DND-41 (cell line): ENCODE results near the gene MMP7.

Experiments used
- ATAC-seq: fragments of 200-7000 bp; cut with Tn5 transposase; 3 replicates; pipeline ENCODE4 v1.9.1; 2021; ENCODE audit warnings: low read depth; ENCODE audit not compliant: insufficient read depth
- DNase-seq: peaks from one replicate; pipeline ENCODE4 v3.0.0-alpha.2; 2020
- H2AFZ ChIP-seq: 2 replicates; pipeline ENCODE4 v1.6.0; 2012; ENCODE audit warnings: low read depth, low read length
- H3K27ac ChIP-seq: 2 replicates; pipeline ENCODE4 v1.5.1; 2012; ENCODE audit warnings: low read length, inconsistent platforms
- H3K27me3 ChIP-seq: fragments of 200-600 bp; sonication (generic); 2 replicates; pipeline ENCODE4 v1.6.0; 2012; ENCODE audit warnings: low read length, mild to moderate bottlenecking, inconsistent platforms; ENCODE audit not compliant: insufficient read depth, poor library complexity
- H3K36me3 ChIP-seq: 2 replicates; pipeline ENCODE4 v1.5.1; 2012; ENCODE audit warnings: low read length, inconsistent platforms; ENCODE audit not compliant: insufficient read depth
- H3K4me1 ChIP-seq: 2 replicates; pipeline ENCODE4 v1.5.1; 2012; ENCODE audit warnings: mild to moderate bottlenecking, low read length; ENCODE audit not compliant: insufficient read depth
- H3K4me2 ChIP-seq: 2 replicates; pipeline ENCODE4 v1.6.0; 2012; ENCODE audit warnings: mild to moderate bottlenecking, moderate library complexity, low read length, inconsistent platforms; ENCODE audit not compliant: insufficient read depth
- H3K4me3 ChIP-seq, 2 experiments: fragments of 200-600 bp in 1 of 2; shearing (Covaris generic) in 1 of 2; 2 replicates each; pipeline ENCODE4 v1.5.1; 2012 to 2016; ENCODE audit warnings: inconsistent platforms in 2 of 2, low read length in 2 of 2, mild to moderate bottlenecking in 2 of 2, low read depth in 1 of 2, moderate library complexity in 1 of 2
- H3K79me2 ChIP-seq: 2 replicates; pipeline ENCODE4 v1.6.0; 2012; ENCODE audit warnings: low read length, inconsistent platforms; ENCODE audit not compliant: insufficient read depth
- H3K9ac ChIP-seq: 2 replicates; pipeline ENCODE4 v1.6.0; 2012; ENCODE audit warnings: low read depth, mild to moderate bottlenecking, inconsistent platforms, low read length, moderate library complexity
- H3K9me3 ChIP-seq: 2 replicates; pipeline ENCODE4 v1.5.1; 2012; ENCODE audit warnings: low read length, moderate library complexity, mild to moderate bottlenecking, inconsistent platforms; ENCODE audit not compliant: insufficient read depth, severe bottlenecking
- H4K20me1 ChIP-seq: 2 replicates; pipeline ENCODE4 v1.6.0; 2012; ENCODE audit warnings: low read length; ENCODE audit not compliant: insufficient read depth
- EZH2 ChIP-seq: IDR thresholded peaks from 3 replicates; pipeline ENCODE4 v1.6.1; 2012; ENCODE audit warnings: borderline replicate concordance, low read depth, mild to moderate bottlenecking, moderate library complexity, low read length, inconsistent platforms; ENCODE audit not compliant: severe bottlenecking
- TF ChIP-seq, protein P1 (sequence below): IDR thresholded peaks from 2 replicates; pipeline ENCODE4 v1.5.1; 2012; ENCODE audit warnings: borderline replicate concordance, low read length, moderate library complexity, mild to moderate bottlenecking; ENCODE audit not compliant: poor library complexity, severe bottlenecking; ENCODE audit errors: extremely low read depth

Gene MMP7

DNA sequence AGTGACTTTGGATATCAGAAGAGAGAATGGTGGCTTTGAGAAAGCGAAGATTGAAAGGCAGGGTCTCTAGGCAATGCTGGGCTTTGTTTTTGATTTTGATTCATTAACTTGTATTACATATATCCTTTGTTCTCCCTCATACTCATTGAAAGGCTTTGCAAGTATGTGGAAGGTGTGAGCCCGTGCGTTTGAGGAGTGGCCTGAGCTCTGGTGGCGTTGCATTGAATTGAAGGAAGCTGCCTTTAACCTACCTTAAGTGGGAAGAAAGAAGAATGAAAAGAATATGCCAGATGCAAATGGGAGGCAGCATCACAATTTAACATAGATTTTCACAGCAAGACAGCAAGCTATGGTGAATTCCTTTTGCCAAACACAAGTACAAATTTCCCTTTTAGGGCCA, 6.7 kb downstream of the MMP7 start:
- DNase-seq (no peak), ATAC-seq (no peak)
- peaks cover 6% of the 10 kb centered on the region for H3K27me3 ChIP-seq
- H3K4me3 ChIP-seq: no peak overlapping the region
- H3K4me2 ChIP-seq: no peak overlapping the region
- H3K79me2 ChIP-seq: no peaks in the 10 kb centered on the region
- H4K20me1 ChIP-seq: no peaks in the 10 kb centered on the region
- TF ChIP-seq EZH2: no peak
- TF ChIP-seq, protein P1, sequence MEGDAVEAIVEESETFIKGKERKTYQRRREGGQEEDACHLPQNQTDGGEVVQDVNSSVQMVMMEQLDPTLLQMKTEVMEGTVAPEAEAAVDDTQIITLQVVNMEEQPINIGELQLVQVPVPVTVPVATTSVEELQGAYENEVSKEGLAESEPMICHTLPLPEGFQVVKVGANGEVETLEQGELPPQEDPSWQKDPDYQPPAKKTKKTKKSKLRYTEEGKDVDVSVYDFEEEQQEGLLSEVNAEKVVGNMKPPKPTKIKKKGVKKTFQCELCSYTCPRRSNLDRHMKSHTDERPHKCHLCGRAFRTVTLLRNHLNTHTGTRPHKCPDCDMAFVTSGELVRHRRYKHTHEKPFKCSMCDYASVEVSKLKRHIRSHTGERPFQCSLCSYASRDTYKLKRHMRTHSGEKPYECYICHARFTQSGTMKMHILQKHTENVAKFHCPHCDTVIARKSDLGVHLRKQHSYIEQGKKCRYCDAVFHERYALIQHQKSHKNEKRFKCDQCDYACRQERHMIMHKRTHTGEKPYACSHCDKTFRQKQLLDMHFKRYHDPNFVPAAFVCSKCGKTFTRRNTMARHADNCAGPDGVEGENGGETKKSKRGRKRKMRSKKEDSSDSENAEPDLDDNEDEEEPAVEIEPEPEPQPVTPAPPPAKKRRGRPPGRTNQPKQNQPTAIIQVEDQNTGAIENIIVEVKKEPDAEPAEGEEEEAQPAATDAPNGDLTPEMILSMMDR: no peak
- no peak overlapping the region for H2AFZ ChIP-seq
- H3K9me3 ChIP-seq: no peaks in the 10 kb centered on the region
- no peaks in the 10 kb centered on the region for H3K4me1 ChIP-seq
- no peak overlapping the region for H3K27ac ChIP-seq
- no peak overlapping the region for H3K9ac ChIP-seq
- H3K36me3 ChIP-seq: no peaks in the 10 kb centered on the region

DNA sequence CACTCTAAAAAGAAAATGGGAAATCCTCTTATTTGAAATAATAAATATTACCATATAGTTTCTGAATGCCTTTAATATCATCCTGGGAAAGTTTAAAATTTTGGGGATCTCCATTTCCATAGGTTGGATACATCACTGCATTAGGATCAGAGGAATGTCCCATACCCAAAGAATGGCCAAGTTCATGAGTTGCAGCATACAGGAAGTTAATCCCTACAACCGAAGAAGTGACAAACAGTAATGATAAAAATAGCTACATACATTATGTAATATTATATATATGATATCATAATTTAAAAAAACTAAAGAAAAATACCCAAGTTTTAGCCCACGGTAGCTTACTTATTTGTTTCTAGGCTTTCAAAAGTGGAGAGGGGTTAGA, 7.4 kb downstream of the MMP7 start:
- TF ChIP-seq, protein P1: no peak
- TF ChIP-seq EZH2: no peak
- H3K36me3 ChIP-seq: no peaks in the 10 kb centered on the region
- no peaks in the 10 kb centered on the region for H3K9me3 ChIP-seq
- H3K4me2 ChIP-seq: no peak overlapping the region
- no peak for DNase-seq
- no peak overlapping the region for H3K27ac ChIP-seq
- no peaks in the 10 kb centered on the region for H3K79me2 ChIP-seq
- no peak for ATAC-seq
- no peak overlapping the region for H3K9ac ChIP-seq
- no peaks in the 10 kb centered on the region for H4K20me1 ChIP-seq
- no peaks in the 10 kb centered on the region for H3K4me1 ChIP-seq
- H3K4me3 ChIP-seq: no peak overlapping the region
- H3K27me3 ChIP-seq: peaks cover under 1% of the 10 kb centered on the region
- no peak overlapping the region for H2AFZ ChIP-seq

DNA sequence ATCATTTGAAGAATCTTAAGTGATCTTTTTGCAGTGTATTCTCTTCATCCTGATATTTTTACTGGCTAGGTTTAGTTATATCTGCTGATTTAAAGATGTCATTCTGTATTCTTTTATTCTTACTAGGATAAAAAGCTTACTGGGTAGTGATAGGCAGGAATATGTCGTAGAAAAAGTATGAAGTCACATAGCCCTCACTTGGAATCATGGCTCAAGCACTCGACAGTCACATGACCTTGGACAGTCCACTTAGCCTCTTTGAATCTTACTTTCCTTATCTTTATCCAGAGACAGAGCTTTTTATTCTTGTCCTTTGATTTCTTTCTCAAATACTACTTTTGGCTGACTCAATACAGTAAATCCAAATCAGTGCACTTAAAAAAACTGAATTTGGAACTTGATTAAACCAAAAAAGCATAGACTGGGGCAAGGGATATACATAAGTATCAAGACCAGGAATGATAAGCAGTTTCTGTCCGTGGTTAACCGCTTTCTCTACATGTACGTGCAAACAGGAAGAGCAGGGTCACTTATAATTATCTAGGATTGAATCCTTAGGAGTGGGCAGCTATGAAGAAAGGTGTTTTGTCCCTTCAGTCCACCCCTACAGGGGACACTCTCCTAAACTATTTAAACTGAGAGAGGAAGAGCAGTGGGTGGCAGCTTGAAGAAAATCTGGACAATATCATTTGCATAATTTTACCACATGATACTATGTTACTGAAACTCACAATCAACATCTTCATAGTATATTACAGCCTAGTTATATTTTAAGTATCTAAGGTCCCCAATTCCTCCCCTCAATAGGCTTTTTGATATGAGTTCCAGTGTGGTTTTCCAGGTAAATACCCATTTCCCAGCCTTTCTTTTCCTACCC, 8.0 kb downstream of the MMP7 start:
- Histone ChIP-seq H3K9me3 (no peaks in the 10 kb centered on the region), H2AFZ (no peak overlapping the region), H3K36me3 (no peaks in the 10 kb centered on the region), H3K4me2 (no peak overlapping the region), H3K4me1 (no peaks in the 10 kb centered on the region), H3K27me3 (no peaks in the 10 kb centered on the region), H3K27ac (no peak overlapping the region), H3K4me3 (no peak overlapping the region), H3K9ac (no peak overlapping the region), H3K79me2 (no peaks in the 10 kb centered on the region), H4K20me1 (no peaks in the 10 kb centered on the region)
- DNase-seq (no peak), ATAC-seq (no peak)
- TF ChIP-seq, protein P1: no peak
- TF ChIP-seq EZH2: no peak

DNA sequence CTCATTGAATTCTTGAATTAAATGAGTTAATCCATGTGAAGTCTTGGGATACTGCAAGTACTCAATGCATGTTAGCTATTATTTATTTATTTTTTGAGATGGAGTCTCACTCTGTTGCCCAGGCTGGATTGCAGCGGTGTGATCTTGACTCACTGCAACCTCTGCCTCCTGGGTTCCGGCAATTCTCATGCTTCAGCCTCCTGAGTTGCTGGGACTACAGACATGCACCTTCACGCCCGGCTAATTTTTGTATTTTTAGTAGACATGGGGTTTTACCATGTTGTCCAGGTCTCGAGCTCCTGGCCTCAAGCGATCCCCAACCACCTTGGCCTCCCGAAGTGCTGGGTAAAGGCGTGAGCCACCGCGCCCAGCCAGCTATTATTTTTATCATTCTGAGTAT, 9.4 kb downstream of the MMP7 start:
- no peak overlapping the region for H3K4me2 ChIP-seq
- ATAC-seq (no peak), DNase-seq (no peak)
- H3K27ac ChIP-seq: no peak overlapping the region
- no peaks in the 10 kb centered on the region for H3K4me1 ChIP-seq
- TF ChIP-seq EZH2: no peak
- TF ChIP-seq, protein P1: no peak
- H3K9ac ChIP-seq: no peak overlapping the region
- no peaks in the 10 kb centered on the region for H4K20me1 ChIP-seq
- H3K79me2 ChIP-seq: no peaks in the 10 kb centered on the region
- H3K4me3 ChIP-seq: no peak overlapping the region
- no peaks in the 10 kb centered on the region for H3K27me3 ChIP-seq
- no peak overlapping the region for H2AFZ ChIP-seq
- no peaks in the 10 kb centered on the region for H3K9me3 ChIP-seq
- no peaks in the 10 kb centered on the region for H3K36me3 ChIP-seq
